Endodermal cell (in vitro differentiated cells): Measurements from ENCODE around the gene SLC12A9. TPM values are rescaled to one million over a fixed set of nuclear protein-coding genes. Genes with fewer than 3 reads are reported as not detected.
"Not testable (repeated sequence)": the region's sequence is repeated elsewhere in the genome, so short reads cannot be mapped to it uniquely, and the experiment has no call there.

Experiments
- DNase-seq: peaks from one replicate; pipeline ENCODE4 v3.0.0-alpha.2; 2017
- H3K27ac ChIP-seq: 2 replicates; pipeline ENCODE4 v1.5.1; 2013; ENCODE audit warnings: mild to moderate bottlenecking, low read depth, low read length, moderate library complexity
- H3K27me3 ChIP-seq: 2 replicates; pipeline ENCODE4 v1.6.1; 2013; ENCODE audit warnings: mild to moderate bottlenecking, low read length, moderate library complexity; ENCODE audit not compliant: insufficient read depth, control insufficient read depth, poor library complexity, severe bottlenecking
- H3K36me3 ChIP-seq: 2 replicates; pipeline ENCODE4 v1.7.0; 2013; ENCODE audit warnings: mild to moderate bottlenecking, low read length, moderate library complexity; ENCODE audit not compliant: control insufficient read depth, insufficient read depth
- H3K4me1 ChIP-seq: one replicate; pipeline ENCODE4 v1.7.0; 2013; ENCODE audit warnings: low read length; ENCODE audit not compliant: control insufficient read depth, insufficient read depth
- H3K4me3 ChIP-seq: 2 replicates; pipeline ENCODE4 v1.5.1; 2013; ENCODE audit warnings: mild to moderate bottlenecking, low read length, moderate library complexity
- H3K9ac ChIP-seq: 2 replicates; pipeline ENCODE4 v1.6.1; 2013; ENCODE audit warnings: mild to moderate bottlenecking, low read length, moderate library complexity; ENCODE audit not compliant: poor library complexity, severe bottlenecking; ENCODE audit errors: extremely low read depth
- H3K9me3 ChIP-seq: 2 replicates; pipeline ENCODE4 v1.6.1; 2013; ENCODE audit warnings: mild to moderate bottlenecking, low read length, moderate library complexity; ENCODE audit not compliant: control insufficient read depth
- H3K27ac Mint-ChIP-seq: 2 replicates; pipeline ENCODE4 v1.8.0; 2020; ENCODE audit warnings: mixed read lengths
- H3K27me3 Mint-ChIP-seq: 2 replicates; pipeline ENCODE4 v1.8.0; 2021; ENCODE audit warnings: mild to moderate bottlenecking, mixed read lengths; ENCODE audit not compliant: insufficient read depth
- H3K36me3 Mint-ChIP-seq: 2 replicates; pipeline ENCODE4 v1.8.0; 2020; ENCODE audit warnings: low read depth, mixed read lengths
- H3K4me1 Mint-ChIP-seq: 2 replicates; pipeline ENCODE4 v1.8.0; 2020; ENCODE audit warnings: mixed read lengths
- H3K4me3 Mint-ChIP-seq: 2 replicates; pipeline ENCODE4 v1.8.0; 2020; ENCODE audit warnings: mild to moderate bottlenecking, moderate library complexity, mixed read lengths
- H3K9me3 Mint-ChIP-seq: 2 replicates; pipeline ENCODE4 v1.8.0; 2020; ENCODE audit warnings: mild to moderate bottlenecking, mixed read lengths
- WGBS, 2 experiments: methylation state at CpG; one replicate each; pipeline versions ENCODE4 v1.1.5 to v1.1.7; 2013; ENCODE audit warnings: missing lambda C conversion rate in 2 of 2, mixed read lengths in 1 of 2; ENCODE audit not compliant: insufficient coverage in 1 of 2, insufficient read length in 1 of 2; 5-methylcytosine and 5-hydroxymethylcytosine counted together
- total RNA-seq, 2 donors: library from RNA; stranded (reverse); fragmentation: NEBNext Ultra II Directional in 1 of 2; extraction: Animal tissue kit (Norgen Biotek cat#: 25700) in 1 of 2; gene quantifications; 2 replicates in 1 of 2; 3 replicates in 1 of 2; pipeline ENCODE4 v1.2.1, GENCODE V29; 2021
- TF ChIP-seq, protein P1 (sequence below): fragments of 200-600 bp; sonication (generic); conservative IDR thresholded peaks from 2 replicates; pipeline ENCODE4 v1.5.0; 2021; ENCODE audit warnings: antibody characterized with exemption, mild to moderate bottlenecking

The SLC12A9 gene
- total RNA-seq, 2 donors from 2014 or later: 22.5 to 35.1 TPM

DNA sequence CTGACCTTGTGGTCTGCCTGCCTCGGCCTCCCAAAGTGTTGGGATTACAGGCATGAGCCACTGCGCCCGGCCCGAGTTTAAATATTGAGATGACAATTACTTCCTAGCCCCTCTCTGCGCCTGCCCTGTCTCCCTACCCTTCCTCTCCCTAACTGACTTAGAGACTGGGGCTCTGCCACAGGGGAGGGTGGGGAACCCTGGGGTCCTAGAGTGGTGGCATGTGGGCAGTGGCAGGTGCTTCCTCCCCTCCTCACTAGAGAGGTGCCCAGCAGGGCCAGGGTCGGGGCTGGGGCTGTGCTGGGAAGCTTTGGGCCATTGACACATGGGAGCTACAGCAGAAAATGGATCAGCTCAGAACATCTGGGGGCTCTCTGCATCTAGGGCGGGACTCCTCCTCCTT is 50.1 kb downstream of the SLC12A9 start:
- H3K4me3 Mint-ChIP-seq: no peak overlapping the region
- no peaks in the 10 kb centered on the region for H3K9me3 Mint-ChIP-seq
- H3K9me3 ChIP-seq: no peaks in the 10 kb centered on the region
- no peak for DNase-seq
- no peaks in the 10 kb centered on the region for H3K36me3 ChIP-seq
- no peaks in the 10 kb centered on the region for H3K36me3 Mint-ChIP-seq
- H3K27ac Mint-ChIP-seq: no peak overlapping the region
- H3K4me3 ChIP-seq: no peak overlapping the region
- H3K27me3 ChIP-seq: no peaks in the 10 kb centered on the region
- H3K27ac ChIP-seq: no peak overlapping the region
- H3K27me3 Mint-ChIP-seq: no peaks in the 10 kb centered on the region
- H3K9ac ChIP-seq: no peak overlapping the region
- H3K4me1 Mint-ChIP-seq: no peaks in the 10 kb centered on the region
- WGBS, 2 experiments: 88 to 100% methylated on average over 1 to 7 of the region's 7 CpGs
- TF ChIP-seq, protein P1, sequence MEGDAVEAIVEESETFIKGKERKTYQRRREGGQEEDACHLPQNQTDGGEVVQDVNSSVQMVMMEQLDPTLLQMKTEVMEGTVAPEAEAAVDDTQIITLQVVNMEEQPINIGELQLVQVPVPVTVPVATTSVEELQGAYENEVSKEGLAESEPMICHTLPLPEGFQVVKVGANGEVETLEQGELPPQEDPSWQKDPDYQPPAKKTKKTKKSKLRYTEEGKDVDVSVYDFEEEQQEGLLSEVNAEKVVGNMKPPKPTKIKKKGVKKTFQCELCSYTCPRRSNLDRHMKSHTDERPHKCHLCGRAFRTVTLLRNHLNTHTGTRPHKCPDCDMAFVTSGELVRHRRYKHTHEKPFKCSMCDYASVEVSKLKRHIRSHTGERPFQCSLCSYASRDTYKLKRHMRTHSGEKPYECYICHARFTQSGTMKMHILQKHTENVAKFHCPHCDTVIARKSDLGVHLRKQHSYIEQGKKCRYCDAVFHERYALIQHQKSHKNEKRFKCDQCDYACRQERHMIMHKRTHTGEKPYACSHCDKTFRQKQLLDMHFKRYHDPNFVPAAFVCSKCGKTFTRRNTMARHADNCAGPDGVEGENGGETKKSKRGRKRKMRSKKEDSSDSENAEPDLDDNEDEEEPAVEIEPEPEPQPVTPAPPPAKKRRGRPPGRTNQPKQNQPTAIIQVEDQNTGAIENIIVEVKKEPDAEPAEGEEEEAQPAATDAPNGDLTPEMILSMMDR: no peak
- H3K4me1 ChIP-seq: no peaks in the 10 kb centered on the region

DNA sequence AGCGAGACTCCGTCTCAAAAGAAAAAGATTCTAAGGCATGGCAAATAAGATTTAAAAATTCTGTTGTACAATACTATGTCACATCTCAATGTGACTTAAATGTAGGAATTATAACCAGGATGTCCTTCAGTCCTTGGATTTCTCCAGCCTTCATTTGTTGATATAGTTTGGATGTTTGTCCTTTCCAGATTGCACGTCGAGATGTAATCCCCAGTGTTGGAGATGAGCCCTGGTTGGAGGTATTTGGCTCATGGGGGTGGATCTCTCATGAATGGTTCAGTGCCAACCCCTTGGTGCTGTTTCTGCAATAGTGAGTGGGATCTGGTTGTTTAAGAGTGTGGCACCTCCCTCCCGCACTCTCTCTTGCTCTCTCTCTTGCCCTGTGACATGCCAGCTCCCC is 56.0 kb downstream of the SLC12A9 start:
- no peaks in the 10 kb centered on the region for H3K4me1 Mint-ChIP-seq
- Histone ChIP-seq H3K27me3 (no peaks in the 10 kb centered on the region), H3K4me1 (no peaks in the 10 kb centered on the region), H3K9me3 (no peaks in the 10 kb centered on the region), H3K9ac (no peak overlapping the region), H3K36me3 (no peaks in the 10 kb centered on the region), H3K4me3 (no peak overlapping the region), H3K27ac (no peak overlapping the region)
- 92 to 100% methylated on average over 1 to 5 of the region's 5 CpGs for WGBS, 2 experiments
- TF ChIP-seq, protein P1: no peak
- H3K4me3 Mint-ChIP-seq: no peak overlapping the region
- peaks cover 7% of the 10 kb centered on the region for H3K9me3 Mint-ChIP-seq
- no peak for DNase-seq
- no peak overlapping the region for H3K27ac Mint-ChIP-seq
- no peaks in the 10 kb centered on the region for H3K27me3 Mint-ChIP-seq
- H3K36me3 Mint-ChIP-seq: peaks cover 3% of the 10 kb centered on the region

DNA sequence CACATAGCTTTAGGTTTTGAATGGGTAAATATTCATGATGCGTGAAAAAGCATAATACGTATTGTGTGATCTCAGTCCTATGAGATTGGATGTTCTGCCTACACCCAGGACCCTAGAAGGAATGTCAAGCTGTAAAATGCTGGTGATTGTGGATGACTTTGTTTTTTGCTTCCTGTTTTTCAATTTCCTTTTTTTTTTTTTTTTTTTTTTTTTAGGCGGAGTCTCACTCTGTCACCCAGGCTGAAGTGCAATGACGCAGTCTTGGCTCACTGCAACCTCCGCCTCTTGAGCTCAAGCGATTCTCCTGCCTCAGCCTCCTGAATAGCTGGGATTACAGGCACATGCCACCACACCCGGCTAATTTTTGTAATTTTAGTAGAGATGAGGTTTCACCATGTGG is 57.9 kb downstream of the SLC12A9 start:
- H3K36me3 Mint-ChIP-seq, H3K4me3 Mint-ChIP-seq, H3K9ac ChIP-seq, H3K4me3 ChIP-seq, H3K27me3 ChIP-seq, H3K27ac ChIP-seq, H3K27me3 Mint-ChIP-seq, H3K9me3 Mint-ChIP-seq, H3K36me3 ChIP-seq, H3K27ac Mint-ChIP-seq, H3K4me1 Mint-ChIP-seq, H3K9me3 ChIP-seq, H3K4me1 ChIP-seq, DNase-seq: not testable (repeated sequence)
- 91 to 96% methylated on average over 6 to 7 of the region's 7 CpGs for WGBS, 2 experiments

DNA sequence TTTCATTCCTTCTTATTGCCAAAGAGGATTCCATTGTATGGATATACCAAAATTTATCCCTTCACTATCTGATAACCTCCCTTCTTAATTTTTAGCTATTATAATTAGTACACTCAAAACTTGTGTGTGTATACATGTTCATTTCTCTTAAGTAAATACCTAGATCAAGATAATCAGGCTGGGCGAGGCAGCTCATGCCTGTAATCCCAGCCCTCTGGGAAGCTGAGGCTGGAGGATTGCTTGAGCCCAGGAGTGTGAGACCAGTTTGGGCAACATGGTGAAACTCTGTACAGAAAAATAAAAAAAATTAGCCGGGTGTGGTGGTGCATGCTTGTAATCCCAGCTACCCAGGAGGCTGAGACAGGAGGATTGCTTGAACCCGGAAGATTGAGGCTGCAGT is 59.0 kb downstream of the SLC12A9 start:
- no peaks in the 10 kb centered on the region for H3K27me3 ChIP-seq
- H3K4me3 ChIP-seq: no peak overlapping the region
- no peaks in the 10 kb centered on the region for H3K9me3 ChIP-seq
- no peak overlapping the region for H3K9ac ChIP-seq
- Mint-ChIP-seq H3K4me3 (no peak overlapping the region), H3K27ac (no peak overlapping the region), H3K4me1 (no peaks in the 10 kb centered on the region), H3K36me3 (peaks cover 3% of the 10 kb centered on the region), H3K9me3 (peaks cover 7% of the 10 kb centered on the region), H3K27me3 (no peaks in the 10 kb centered on the region)
- TF ChIP-seq, protein P1: no peak
- no peak overlapping the region for H3K27ac ChIP-seq
- no peaks in the 10 kb centered on the region for H3K36me3 ChIP-seq
- 90 to 95% methylated on average over 3 of the region's 3 CpGs for WGBS, 2 experiments
- H3K4me1 ChIP-seq: no peaks in the 10 kb centered on the region
- no peak for DNase-seq
